NCI-H748 treated with DMSO at 0.1 percent for 48 hours (cell line): ENCODE data around the gene SLC12A5.

Source experiments
- DNase-seq: peaks from one replicate; lab custom pipeline; 2025; lab: John Stamatoyannopoulos, UW

Gene SLC12A5

GRCh38 chr20:46006964-46007363 lies 22.1 kb upstream of the SLC12A5 start:
- no peak for DNase-seq

- DNase-seq, result no peak
Observed at GRCh38 chr20:46007671-46008070, 21.3 kb upstream of the SLC12A5 start.

GRCh38 chr20:46009816-46010215 lies 19.2 kb upstream of the SLC12A5 start:
- no peak for DNase-seq

- DNase-seq, result no peak
Observed at GRCh38 chr20:46010491-46011391, 18.3 kb upstream of the SLC12A5 start.

- no peak for DNase-seq
Observed at GRCh38 chr20:46011631-46012482, 17.2 kb upstream of the SLC12A5 start.

- DNase-seq, result no peak
Observed at GRCh38 chr20:46012921-46013320, 16.1 kb upstream of the SLC12A5 start.

- no peak for DNase-seq
Observed at GRCh38 chr20:46013322-46013828, 15.6 kb upstream of the SLC12A5 start.

- DNase-seq, result peak; percentile 52
Observed at GRCh38 chr20:46013829-46014516, 15.0 kb upstream of the SLC12A5 start.

- DNase-seq, result no peak
Observed at GRCh38 chr20:46014517-46015396, 14.3 kb upstream of the SLC12A5 start.

- DNase-seq, result no peak
Observed at GRCh38 chr20:46017272-46017671, 11.7 kb upstream of the SLC12A5 start.

- no peak for DNase-seq
Observed at GRCh38 chr20:46018112-46018511, 10.9 kb upstream of the SLC12A5 start.

GRCh38 chr20:46018611-46019010 lies 10.4 kb upstream of the SLC12A5 start:
- no peak for DNase-seq

GRCh38 chr20:46020555-46020954 lies 8.5 kb upstream of the SLC12A5 start:
- no peak for DNase-seq

GRCh38 chr20:46021361-46022359 lies 7.4 kb upstream of the SLC12A5 start:
- peak; percentile 54 for DNase-seq

- peak; percentile 13 for DNase-seq
Observed at GRCh38 chr20:46022411-46023147, 6.4 kb upstream of the SLC12A5 start.

GRCh38 chr20:46023148-46023484 lies 5.9 kb upstream of the SLC12A5 start:
- no peak for DNase-seq

- no peak for DNase-seq
Observed at GRCh38 chr20:46023999-46024398, 5.0 kb upstream of the SLC12A5 start.

- DNase-seq, result no peak
Observed at GRCh38 chr20:46025376-46025783, 3.6 kb upstream of the SLC12A5 start.

- DNase-seq, result no peak
Observed at GRCh38 chr20:46027245-46027853, 1.7 kb upstream of the SLC12A5 start.
